ENCODE measurements around the gene PPEF1.

Gene PPEF1, protein sequence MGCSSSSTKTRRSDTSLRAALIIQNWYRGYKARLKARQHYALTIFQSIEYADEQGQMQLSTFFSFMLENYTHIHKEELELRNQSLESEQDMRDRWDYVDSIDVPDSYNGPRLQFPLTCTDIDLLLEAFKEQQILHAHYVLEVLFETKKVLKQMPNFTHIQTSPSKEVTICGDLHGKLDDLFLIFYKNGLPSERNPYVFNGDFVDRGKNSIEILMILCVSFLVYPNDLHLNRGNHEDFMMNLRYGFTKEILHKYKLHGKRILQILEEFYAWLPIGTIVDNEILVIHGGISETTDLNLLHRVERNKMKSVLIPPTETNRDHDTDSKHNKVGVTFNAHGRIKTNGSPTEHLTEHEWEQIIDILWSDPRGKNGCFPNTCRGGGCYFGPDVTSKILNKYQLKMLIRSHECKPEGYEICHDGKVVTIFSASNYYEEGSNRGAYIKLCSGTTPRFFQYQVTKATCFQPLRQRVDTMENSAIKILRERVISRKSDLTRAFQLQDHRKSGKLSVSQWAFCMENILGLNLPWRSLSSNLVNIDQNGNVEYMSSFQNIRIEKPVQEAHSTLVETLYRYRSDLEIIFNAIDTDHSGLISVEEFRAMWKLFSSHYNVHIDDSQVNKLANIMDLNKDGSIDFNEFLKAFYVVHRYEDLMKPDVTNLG

DNA sequence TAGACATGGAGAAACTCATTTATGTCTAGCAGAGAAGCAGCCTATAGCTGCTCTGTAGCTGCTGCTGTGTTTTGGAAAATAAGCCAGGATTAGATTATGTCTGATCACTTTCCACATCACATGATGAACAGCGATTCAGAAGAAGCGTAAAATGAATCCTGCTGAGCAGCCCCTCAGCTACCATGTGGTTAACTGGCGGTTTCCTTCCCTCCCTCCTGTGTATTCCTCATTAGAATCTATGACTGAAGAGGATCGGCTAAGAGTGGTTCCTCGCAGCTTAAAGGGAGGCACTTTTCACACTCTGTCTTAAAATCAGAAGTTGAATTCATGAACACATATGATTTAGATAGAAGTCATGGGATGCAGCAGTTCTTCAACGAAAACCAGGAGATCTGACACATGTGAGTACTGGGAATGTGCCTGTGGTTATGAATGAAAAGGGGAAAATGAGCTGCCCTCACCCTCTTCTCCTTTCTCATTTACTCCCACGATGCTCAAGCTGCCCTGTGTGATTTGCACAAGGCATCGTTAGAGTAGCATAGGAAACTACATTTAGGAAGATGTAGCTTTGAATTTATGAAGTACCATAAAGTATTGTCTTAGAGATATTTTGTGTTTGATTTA is at the start of gene PPEF1:
TSS of gene PPEF1 (plus strand) at position 220 of the 624 bp plus-strand sequence. CDS start at position 356, 136 bp downstream.
- in situ Hi-C loops (cut with HindIII; ENCODE audit: low sequenced_read_pairs) = no loop called here
- no peak within 1 kb of the TSS for H3K4me3 ChIP-seq (ENCODE audit: low read depth, low read length)
- TF ChIP-seq, protein P1, sequence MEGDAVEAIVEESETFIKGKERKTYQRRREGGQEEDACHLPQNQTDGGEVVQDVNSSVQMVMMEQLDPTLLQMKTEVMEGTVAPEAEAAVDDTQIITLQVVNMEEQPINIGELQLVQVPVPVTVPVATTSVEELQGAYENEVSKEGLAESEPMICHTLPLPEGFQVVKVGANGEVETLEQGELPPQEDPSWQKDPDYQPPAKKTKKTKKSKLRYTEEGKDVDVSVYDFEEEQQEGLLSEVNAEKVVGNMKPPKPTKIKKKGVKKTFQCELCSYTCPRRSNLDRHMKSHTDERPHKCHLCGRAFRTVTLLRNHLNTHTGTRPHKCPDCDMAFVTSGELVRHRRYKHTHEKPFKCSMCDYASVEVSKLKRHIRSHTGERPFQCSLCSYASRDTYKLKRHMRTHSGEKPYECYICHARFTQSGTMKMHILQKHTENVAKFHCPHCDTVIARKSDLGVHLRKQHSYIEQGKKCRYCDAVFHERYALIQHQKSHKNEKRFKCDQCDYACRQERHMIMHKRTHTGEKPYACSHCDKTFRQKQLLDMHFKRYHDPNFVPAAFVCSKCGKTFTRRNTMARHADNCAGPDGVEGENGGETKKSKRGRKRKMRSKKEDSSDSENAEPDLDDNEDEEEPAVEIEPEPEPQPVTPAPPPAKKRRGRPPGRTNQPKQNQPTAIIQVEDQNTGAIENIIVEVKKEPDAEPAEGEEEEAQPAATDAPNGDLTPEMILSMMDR (IDR thresholded peaks at IDR 0.05; ENCODE audit: low read depth, low read length) = no peak
- no peak for DNase-seq (ENCODE audit: low read depth, low spot score)

DNA sequence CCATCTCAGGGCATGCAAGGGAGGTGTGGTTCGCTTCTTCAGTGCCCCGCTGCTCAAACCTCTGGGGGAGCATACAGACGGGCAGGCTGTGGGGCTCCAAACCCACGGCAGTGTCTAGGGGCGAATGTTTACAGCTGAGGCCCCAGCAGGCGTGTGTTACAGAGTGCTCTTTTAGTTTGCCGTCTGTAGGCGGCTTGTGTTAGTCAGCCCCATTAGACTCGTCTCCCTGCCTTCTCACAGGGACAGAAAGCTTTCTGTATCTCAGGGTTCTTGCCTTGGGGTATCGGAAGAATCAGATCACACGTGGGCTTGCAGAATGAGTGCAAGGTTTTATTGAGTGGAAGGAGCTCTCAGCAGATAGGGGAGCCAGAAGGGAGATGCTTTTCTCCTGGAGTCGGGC is 46.2 kb upstream of the PPEF1 start:
- DNase-seq (ENCODE audit: low read depth, low spot score) = no peak
- in situ Hi-C loops (cut with HindIII; ENCODE audit: low sequenced_read_pairs) = no loop called here
- no peak overlapping the region for H3K4me3 ChIP-seq (ENCODE audit: low read depth, low read length)
- TF ChIP-seq, protein P1 (IDR thresholded peaks at IDR 0.05; ENCODE audit: low read depth, low read length) = no peak

DNA sequence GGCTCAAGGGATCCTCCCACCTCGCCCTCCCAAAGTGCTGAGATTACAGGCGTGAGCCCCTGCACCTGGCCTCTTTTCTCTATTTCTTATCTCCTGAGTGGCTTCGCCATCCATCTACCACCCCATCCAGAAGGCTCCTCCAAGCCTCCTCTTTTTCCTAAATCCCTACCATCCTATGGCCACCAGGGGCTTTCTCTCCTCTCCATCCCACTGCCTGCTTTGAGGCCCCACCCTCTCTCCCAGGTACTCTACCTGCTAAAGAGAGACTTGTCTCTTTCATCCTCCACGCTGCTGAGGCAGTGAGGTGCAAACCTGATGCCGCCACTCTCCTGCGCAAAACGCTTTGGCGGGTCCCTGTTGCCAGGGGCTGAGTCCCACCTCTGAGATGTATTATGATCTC is 42.5 kb upstream of the PPEF1 start:
- in situ Hi-C loops (cut with HindIII; ENCODE audit: low sequenced_read_pairs) = no loop called here

DNA sequence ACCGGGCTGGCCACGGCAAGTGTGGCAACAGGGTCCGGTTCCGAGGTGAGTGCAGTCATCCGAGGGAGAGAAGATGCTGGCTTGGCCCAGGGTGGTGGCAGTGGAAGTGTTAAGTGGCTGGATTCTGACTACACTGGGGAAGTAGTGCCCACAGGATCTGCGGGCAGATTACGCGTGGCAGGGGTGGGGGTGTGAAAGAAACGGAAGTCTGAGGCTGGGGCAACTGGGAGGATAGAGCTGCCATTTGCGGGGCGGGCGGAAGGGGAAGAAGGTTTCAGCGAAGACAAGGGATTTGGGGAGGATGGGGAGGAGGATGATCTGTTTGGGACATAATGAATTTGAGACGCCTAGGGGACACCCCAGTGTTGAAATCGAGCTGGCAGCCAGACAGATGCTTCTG is 40.8 kb upstream of the PPEF1 start:
- DNase-seq (ENCODE audit: low read depth, low spot score) = no peak
- in situ Hi-C loops (cut with HindIII; ENCODE audit: low sequenced_read_pairs) = no loop called here
- TF ChIP-seq, protein P1 (IDR thresholded peaks at IDR 0.05; ENCODE audit: low read depth, low read length) = no peak
- H3K4me3 ChIP-seq (ENCODE audit: low read depth, low read length) = no peak overlapping the region

More for the DNA sequence above, 42.5 kb upstream of the PPEF1 start:
- no peak overlapping the region for H3K4me3 ChIP-seq (ENCODE audit: low read depth, low read length)
- TF ChIP-seq, protein P1 (IDR thresholded peaks at IDR 0.05; ENCODE audit: low read depth, low read length) = no peak
- no peak for DNase-seq (ENCODE audit: low read depth, low spot score)

DNA sequence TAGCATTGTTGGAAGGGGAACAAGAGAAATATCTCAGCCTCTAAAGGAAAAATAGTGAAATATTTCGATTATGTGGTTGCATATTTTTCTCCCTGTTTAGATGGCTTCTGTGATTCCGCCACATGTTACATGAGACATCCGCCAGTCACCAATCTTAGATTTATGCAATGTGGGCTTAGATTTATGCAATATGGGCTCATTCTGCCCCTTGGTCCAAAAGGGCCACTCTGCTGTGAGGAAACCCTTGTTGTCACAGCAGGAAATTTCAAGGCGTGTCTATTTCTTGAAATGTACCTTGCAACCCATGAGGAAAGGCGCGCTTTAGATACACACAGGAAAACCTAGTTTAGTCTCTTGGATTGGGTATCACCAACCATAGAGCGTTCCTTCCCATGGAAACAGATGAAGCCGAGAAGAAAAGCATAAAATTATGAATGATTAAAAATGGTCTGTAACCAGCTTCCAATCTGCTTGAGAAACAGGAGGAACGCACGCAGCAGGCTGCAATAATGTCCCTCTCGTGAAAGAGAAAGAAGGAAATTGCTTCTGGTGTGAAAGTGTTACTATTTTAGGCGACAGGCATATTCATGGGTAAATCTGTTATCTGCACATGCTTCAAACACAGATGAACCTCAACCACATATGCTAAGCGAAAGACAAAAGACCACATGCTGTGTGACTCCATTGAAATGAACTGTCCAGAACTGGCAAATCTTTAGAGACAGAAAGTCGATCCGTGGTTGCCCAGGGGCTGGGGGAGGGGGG is 39.2 kb upstream of the PPEF1 start:
- no peak for DNase-seq (ENCODE audit: low read depth, low spot score)
- in situ Hi-C loops (cut with HindIII; ENCODE audit: low sequenced_read_pairs) = no loop called here
- TF ChIP-seq, protein P1 (IDR thresholded peaks at IDR 0.05; ENCODE audit: low read depth, low read length) = no peak
- no peak overlapping the region for H3K4me3 ChIP-seq (ENCODE audit: low read depth, low read length)

DNA sequence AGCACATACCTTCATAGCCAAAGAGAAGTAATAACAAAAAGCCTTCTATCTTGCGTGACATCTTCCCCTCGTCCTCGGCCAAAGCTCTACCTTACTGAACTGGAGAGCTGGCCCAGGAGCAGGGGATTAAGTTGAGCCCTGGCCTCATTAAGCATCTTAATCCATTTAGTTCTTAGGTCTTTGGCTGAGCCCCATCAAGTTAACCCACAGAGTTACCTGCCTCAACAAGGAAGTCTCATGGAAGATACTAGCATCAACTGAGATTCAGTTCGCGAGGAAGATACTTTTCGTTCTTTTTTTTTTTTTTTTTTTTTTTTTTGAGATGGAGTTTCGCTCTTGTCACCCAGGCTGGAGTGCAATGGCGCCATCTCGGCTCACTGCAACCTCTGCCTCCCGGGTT is 35.4 kb upstream of the PPEF1 start, which contains the start of gene RS1:
TSS of gene RS1 (minus strand) at position 101 of the 400 bp plus-strand sequence. CDS start at position 61, 40 bp downstream.
- H3K4me3 ChIP-seq (ENCODE audit: low read depth, low read length) = no peak within 1 kb of the TSS
- in situ Hi-C loops (cut with HindIII; ENCODE audit: low sequenced_read_pairs) = no loop called here
- no peak for DNase-seq (ENCODE audit: low read depth, low spot score)
- TF ChIP-seq, protein P1 (IDR thresholded peaks at IDR 0.05; ENCODE audit: low read depth, low read length) = no peak
